Parathyroid adenoma (tissue), 2 donors: ENCODE results near the gene SORD.

Experiments
- H2AFZ ChIP-seq: fragments of 300-600 bp; sonication (generic); one replicate; pipeline ENCODE4 v1.7.0; 2017; ENCODE audit warnings: antibody characterized with exemption, mild to moderate bottlenecking
- H3K27ac ChIP-seq: fragments of 300-600 bp; sonication (generic); one replicate; pipeline ENCODE4 v1.7.0; 2017
- H3K27me3 ChIP-seq: fragments of 300-600 bp; sonication (generic); one replicate; pipeline ENCODE4 v1.7.0; 2017; ENCODE audit warnings: low read length; ENCODE audit not compliant: control insufficient read depth, insufficient read depth
- H3K36me3 ChIP-seq: fragments of 300-600 bp; sonication (generic); one replicate; pipeline ENCODE4 v1.7.0; 2017; ENCODE audit warnings: low read length; ENCODE audit not compliant: control insufficient read depth, insufficient read depth
- H3K4me1 ChIP-seq: fragments of 300-600 bp; sonication (generic); one replicate; pipeline ENCODE4 v1.7.0; 2017; ENCODE audit warnings: control low read depth
- H3K4me2 ChIP-seq: fragments of 300-600 bp; sonication (generic); one replicate; pipeline ENCODE4 v1.7.0; 2017; ENCODE audit warnings: low read length
- H3K4me3 ChIP-seq: fragments of 300-600 bp; sonication (generic); one replicate; pipeline ENCODE4 v1.7.0; 2017; ENCODE audit warnings: low read depth, low read length
- H3K79me2 ChIP-seq: fragments of 300-600 bp; sonication (generic); one replicate; pipeline ENCODE4 v1.7.0; 2017; ENCODE audit warnings: control low read depth
- H3K9ac ChIP-seq: fragments of 300-600 bp; sonication (generic); one replicate; pipeline ENCODE4 v1.7.0; 2017; ENCODE audit warnings: mild to moderate bottlenecking
- H3K9me3 ChIP-seq: fragments of 300-600 bp; sonication (generic); one replicate; pipeline ENCODE4 v1.7.0; 2017; ENCODE audit warnings: low read length; ENCODE audit not compliant: control insufficient read depth
- CTCF ChIP-seq: fragments of 300-600 bp; sonication (generic); IDR thresholded peaks from one replicate; pipeline ENCODE4 v1.7.0; 2017; ENCODE audit warnings: antibody characterized with exemption, mild to moderate bottlenecking
- donor health status: primary hyperparathyroidism.

Gene SORD

GRCh38 chr15:45123397-45123796, 100.4 kb downstream of the SORD start:
- H3K4me2 ChIP-seq = no peak overlapping the region
- no peaks in the 10 kb centered on the region for H3K27me3 ChIP-seq
- no peak overlapping the region for H3K27ac ChIP-seq
- no peaks in the 10 kb centered on the region for H3K36me3 ChIP-seq
- H3K9me3 ChIP-seq = no peaks in the 10 kb centered on the region
- TF ChIP-seq CTCF = no peak
- no peak overlapping the region for H2AFZ ChIP-seq
- no peaks in the 10 kb centered on the region for H3K79me2 ChIP-seq
- H3K4me3 ChIP-seq = no peak overlapping the region
- no peaks in the 10 kb centered on the region for H3K4me1 ChIP-seq
- no peak overlapping the region for H3K9ac ChIP-seq

DNA sequence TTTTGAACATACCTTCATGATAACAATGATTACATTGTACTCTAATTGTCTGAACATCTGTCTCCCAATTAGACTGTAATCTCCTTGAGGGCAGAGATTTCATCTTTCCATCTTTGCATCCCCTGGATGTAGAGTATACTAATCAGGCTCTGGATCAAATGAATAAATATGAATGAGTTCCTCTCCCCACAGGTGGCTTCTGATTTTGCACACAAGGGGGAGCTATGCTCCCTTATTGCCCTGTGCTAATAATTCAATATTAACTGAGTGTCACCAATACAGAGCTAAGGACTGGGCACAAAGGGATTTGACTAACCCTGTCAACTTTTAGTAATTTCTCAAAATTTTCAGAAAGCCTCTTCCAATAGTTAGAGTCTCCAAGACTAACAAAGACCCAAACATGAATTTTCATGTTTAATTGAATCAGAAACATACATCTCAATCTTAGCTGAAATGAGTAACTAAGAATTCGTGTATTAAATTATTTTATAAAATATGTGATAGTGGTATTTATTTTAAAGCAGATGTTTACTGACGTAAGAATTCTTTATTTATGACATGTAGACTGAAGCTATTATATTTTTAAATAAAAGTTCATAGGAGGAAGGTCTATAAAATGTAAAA, 103.7 kb downstream of the SORD start:
- no peak overlapping the region for H3K9ac ChIP-seq
- no peaks in the 10 kb centered on the region for H3K79me2 ChIP-seq
- peak; percentile 36 for TF ChIP-seq CTCF
- H2AFZ ChIP-seq = no peak overlapping the region
- no peak overlapping the region for H3K4me2 ChIP-seq
- no peak overlapping the region for H3K4me3 ChIP-seq
- H3K9me3 ChIP-seq = no peaks in the 10 kb centered on the region
- H3K36me3 ChIP-seq = no peaks in the 10 kb centered on the region
- no peak overlapping the region for H3K27ac ChIP-seq
- H3K27me3 ChIP-seq = no peaks in the 10 kb centered on the region
- H3K4me1 ChIP-seq = no peaks in the 10 kb centered on the region
